Fibroblast of skin of scalp (primary cell): Measurements from ENCODE around the gene NECAB2.

Experiments used
- DNase-seq: peaks from one replicate; pipeline ENCODE4 v3.0.0-alpha.2; 2013

Gene NECAB2

GRCh38 chr16:84045818-84046470 lies 77.9 kb downstream of the NECAB2 start:
- DNase-seq: no peak

GRCh38 chr16:84047206-84047605 lies 79.2 kb downstream of the NECAB2 start:
- no peak for DNase-seq

- no peak for DNase-seq
These were observed 79.6 kb downstream of the NECAB2 start for GRCh38 chr16:84047626-84048025.

GRCh38 chr16:84048270-84048669 lies 80.2 kb downstream of the NECAB2 start:
- no peak for DNase-seq

GRCh38 chr16:84048871-84049270 lies 80.8 kb downstream of the NECAB2 start:
- no peak for DNase-seq

GRCh38 chr16:84049403-84050060 lies 81.5 kb downstream of the NECAB2 start:
- no peak for DNase-seq

GRCh38 chr16:84050316-84050715 lies 82.3 kb downstream of the NECAB2 start:
- no peak for DNase-seq

GRCh38 chr16:84052071-84052622 lies 84.1 kb downstream of the NECAB2 start:
- no peak for DNase-seq
